Type B pancreatic cell (in vitro differentiated cells): Measurements from ENCODE around the gene THRB. TPM values are rescaled to one million over a fixed set of nuclear protein-coding genes. Genes with fewer than 3 reads are reported as not detected.
A peak's percentile ranks its signal among the peaks of the same experiment; 100 is the strongest.

ENCODE experiments used
- DNase-seq: peaks from one replicate; pipeline ENCODE4 v3.0.0; 2021; ENCODE audit warnings: mixed read lengths; ENCODE audit not compliant: unreplicated experiment; ENCODE audit errors: extremely low spot score
- H3K27ac Mint-ChIP-seq: 2 replicates; pipeline ENCODE4 v1.8.0; 2021; ENCODE audit warnings: mild to moderate bottlenecking, mixed read lengths
- H3K27me3 Mint-ChIP-seq: 2 replicates; pipeline ENCODE4 v1.8.0; 2021; ENCODE audit warnings: mixed read lengths
- H3K36me3 Mint-ChIP-seq: 2 replicates; pipeline ENCODE4 v1.8.0; 2021; ENCODE audit warnings: mixed read lengths
- H3K4me1 Mint-ChIP-seq: one replicate; pipeline ENCODE4 v1.8.0; 2021; ENCODE audit warnings: mixed read lengths; ENCODE audit not compliant: unreplicated experiment
- H3K4me3 Mint-ChIP-seq: 2 replicates; pipeline ENCODE4 v1.8.0; 2021; ENCODE audit warnings: mild to moderate bottlenecking, mixed read lengths
- H3K9me3 Mint-ChIP-seq: 2 replicates; pipeline ENCODE4 v1.8.0; 2021; ENCODE audit warnings: mixed read lengths
- total RNA-seq: library from RNA; stranded (reverse); gene quantifications from 2 replicates; pipeline ENCODE4 v1.2.1, GENCODE V29; 2021; ENCODE audit warnings: low replicate concordance
- TF ChIP-seq, protein P1 (sequence below): fragments of 200-600 bp; sonication (generic); conservative IDR thresholded peaks from 2 replicates; pipeline ENCODE4 v1.5.0; 2021; ENCODE audit warnings: antibody characterized with exemption, mild to moderate bottlenecking

THRB gene
- total RNA-seq, 1 donor from 2014 or later, result 15.6 TPM

DNA sequence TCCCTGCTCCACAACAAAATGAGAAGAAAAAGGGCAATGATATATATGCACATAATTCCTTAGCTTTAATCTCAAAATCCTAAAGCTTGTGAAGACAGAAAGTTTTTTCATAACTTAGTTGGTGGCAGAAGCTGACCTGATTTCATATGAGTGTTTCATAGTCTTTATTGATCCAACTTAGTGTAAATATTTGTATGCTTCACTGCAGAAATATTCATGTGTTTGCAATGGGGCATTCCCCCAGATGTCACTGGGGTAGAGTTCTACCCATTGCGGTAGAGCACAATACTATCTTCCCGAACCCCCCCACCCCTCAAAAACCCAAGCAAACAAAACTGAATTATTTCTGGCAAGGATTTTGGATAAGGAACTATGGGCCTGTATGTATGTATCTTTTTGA lies 221.2 kb downstream of the THRB start:
- peaks cover 12% of the 10 kb centered on the region for H3K4me1 Mint-ChIP-seq
- TF ChIP-seq, protein P1, sequence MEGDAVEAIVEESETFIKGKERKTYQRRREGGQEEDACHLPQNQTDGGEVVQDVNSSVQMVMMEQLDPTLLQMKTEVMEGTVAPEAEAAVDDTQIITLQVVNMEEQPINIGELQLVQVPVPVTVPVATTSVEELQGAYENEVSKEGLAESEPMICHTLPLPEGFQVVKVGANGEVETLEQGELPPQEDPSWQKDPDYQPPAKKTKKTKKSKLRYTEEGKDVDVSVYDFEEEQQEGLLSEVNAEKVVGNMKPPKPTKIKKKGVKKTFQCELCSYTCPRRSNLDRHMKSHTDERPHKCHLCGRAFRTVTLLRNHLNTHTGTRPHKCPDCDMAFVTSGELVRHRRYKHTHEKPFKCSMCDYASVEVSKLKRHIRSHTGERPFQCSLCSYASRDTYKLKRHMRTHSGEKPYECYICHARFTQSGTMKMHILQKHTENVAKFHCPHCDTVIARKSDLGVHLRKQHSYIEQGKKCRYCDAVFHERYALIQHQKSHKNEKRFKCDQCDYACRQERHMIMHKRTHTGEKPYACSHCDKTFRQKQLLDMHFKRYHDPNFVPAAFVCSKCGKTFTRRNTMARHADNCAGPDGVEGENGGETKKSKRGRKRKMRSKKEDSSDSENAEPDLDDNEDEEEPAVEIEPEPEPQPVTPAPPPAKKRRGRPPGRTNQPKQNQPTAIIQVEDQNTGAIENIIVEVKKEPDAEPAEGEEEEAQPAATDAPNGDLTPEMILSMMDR, result no peak
- H3K9me3 Mint-ChIP-seq, result no peaks in the 10 kb centered on the region
- no peak for DNase-seq
- no peaks in the 10 kb centered on the region for H3K36me3 Mint-ChIP-seq
- H3K27ac Mint-ChIP-seq, result peak overlapping the region; percentile 26
- H3K4me3 Mint-ChIP-seq, result no peak overlapping the region
- H3K27me3 Mint-ChIP-seq, result no peaks in the 10 kb centered on the region

DNA sequence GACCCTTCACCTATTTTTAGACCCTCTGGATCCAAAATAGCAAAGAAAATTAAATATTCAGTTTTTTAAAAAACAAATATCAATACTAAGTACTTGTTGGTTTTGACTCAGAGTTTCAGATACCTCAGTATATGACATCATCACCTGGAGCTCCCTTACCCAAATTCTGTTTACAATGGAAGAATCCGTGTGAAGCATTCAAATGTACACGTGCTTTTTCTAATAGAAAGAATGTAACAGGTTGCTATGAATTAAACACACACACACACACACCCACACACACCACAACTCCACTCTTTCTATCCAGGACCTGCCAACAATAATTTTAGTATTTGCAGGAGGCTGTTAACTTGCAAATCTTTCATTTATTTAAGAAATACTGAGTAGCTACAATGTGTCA lies 221.8 kb downstream of the THRB start:
- Mint-ChIP-seq H3K4me1 (peaks cover 12% of the 10 kb centered on the region), H3K4me3 (no peak overlapping the region), H3K9me3 (no peaks in the 10 kb centered on the region), H3K27ac (peak overlapping the region; percentile 26), H3K36me3 (no peaks in the 10 kb centered on the region), H3K27me3 (no peaks in the 10 kb centered on the region)
- no peak for DNase-seq
- TF ChIP-seq, protein P1, result no peak

DNA sequence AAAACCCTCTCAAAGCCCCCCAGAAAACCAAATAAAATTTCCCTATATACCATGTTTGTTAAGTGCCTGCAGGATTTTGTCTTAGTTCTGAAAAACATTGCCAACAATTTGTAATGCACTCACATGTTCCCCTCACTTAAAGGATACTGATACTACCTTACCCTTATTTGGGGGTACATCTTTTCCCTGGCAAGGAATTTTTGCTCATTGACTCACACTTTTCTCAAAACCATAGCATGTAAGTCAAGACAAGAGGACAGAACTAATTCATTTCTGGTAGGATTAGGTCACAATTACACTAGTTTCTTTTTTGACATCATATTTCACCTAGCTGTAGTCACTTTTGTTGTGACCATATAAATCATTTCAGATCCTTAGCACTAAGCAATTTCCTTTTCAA lies 222.2 kb downstream of the THRB start:
- H3K27ac Mint-ChIP-seq, result no peak overlapping the region
- H3K4me1 Mint-ChIP-seq, result peaks cover 12% of the 10 kb centered on the region
- DNase-seq, result no peak
- no peaks in the 10 kb centered on the region for H3K36me3 Mint-ChIP-seq
- H3K4me3 Mint-ChIP-seq, result no peak overlapping the region
- H3K27me3 Mint-ChIP-seq, result no peaks in the 10 kb centered on the region
- no peaks in the 10 kb centered on the region for H3K9me3 Mint-ChIP-seq
- TF ChIP-seq, protein P1, result no peak

DNA sequence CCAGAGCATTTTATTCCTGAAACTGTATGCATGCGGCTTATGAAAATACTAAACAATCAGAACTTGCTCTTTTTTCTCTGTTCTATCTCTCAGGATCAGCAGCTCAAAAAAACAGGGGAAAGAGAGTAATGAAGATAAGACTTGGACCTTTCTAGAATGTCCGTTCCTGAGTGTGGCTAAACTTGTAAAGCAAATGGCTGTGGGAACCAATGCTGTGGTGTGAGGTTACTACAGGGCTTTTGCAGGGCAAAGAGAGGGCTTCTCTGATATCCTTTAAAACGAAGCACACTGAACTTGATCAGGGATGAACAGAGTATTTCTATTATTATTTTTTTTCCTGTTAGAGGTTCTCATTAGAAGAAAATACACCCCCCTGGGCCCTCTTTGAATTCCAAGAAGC lies 223.4 kb downstream of the THRB start:
- Mint-ChIP-seq H3K4me3 (no peak overlapping the region), H3K27ac (no peak overlapping the region), H3K9me3 (no peaks in the 10 kb centered on the region), H3K27me3 (no peaks in the 10 kb centered on the region), H3K4me1 (peaks cover 12% of the 10 kb centered on the region), H3K36me3 (no peaks in the 10 kb centered on the region)
- TF ChIP-seq, protein P1, result no peak
- no peak for DNase-seq

DNA sequence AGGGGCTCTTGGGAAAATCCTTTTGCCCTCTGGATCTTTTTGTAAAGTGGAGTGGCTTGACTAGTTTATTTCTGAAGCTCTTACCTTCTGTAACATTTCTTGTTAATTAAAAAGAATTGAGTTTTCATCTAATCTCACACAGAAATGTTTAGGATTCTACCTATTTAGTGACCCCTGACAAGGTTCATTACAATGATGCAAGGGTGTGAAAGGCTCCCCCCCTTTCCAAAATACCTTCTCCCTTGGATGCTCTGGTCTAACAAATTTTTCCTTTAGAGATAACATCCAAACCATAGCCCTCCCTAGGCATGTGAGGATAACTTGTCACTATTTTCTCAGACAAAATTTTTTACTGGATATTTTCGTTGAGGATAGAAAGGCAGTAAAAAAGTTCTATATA lies 223.9 kb downstream of the THRB start:
- Mint-ChIP-seq H3K4me1 (peaks cover 12% of the 10 kb centered on the region), H3K27ac (no peak overlapping the region), H3K36me3 (no peaks in the 10 kb centered on the region), H3K9me3 (no peaks in the 10 kb centered on the region), H3K4me3 (no peak overlapping the region), H3K27me3 (no peaks in the 10 kb centered on the region)
- no peak for DNase-seq
- TF ChIP-seq, protein P1, result no peak

DNA sequence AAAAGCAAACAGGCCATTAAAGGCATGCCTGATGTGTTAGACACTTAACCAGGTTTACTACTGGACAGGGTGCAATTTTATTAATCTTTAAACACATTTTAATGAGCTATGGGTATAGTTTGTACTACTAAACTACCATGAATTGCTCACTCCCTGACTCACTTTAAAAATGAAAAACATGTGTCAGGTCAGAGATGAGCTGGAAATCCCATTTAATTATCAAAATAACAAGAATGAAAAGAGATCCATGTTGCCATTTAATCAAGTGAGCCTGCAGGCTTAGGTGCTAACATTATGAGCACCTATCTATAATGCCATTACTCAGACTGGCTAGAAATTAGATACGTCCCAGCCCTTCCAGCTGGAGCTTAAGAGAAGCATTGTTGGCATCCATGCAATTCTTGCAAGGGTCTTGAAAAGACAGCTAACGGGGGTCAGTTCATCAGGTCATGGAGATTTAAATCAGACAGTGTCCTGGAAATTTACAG lies 224.4 kb downstream of the THRB start:
- Mint-ChIP-seq H3K9me3 (no peaks in the 10 kb centered on the region), H3K27ac (no peak overlapping the region), H3K4me3 (no peak overlapping the region), H3K4me1 (peaks cover 12% of the 10 kb centered on the region), H3K36me3 (no peaks in the 10 kb centered on the region), H3K27me3 (no peaks in the 10 kb centered on the region)
- DNase-seq, result no peak
- TF ChIP-seq, protein P1, result no peak
